Effector memory CD8-positive, alpha-beta T cell (primary cell): ENCODE data around the gene SEC16A.

ENCODE experiments used
- ATAC-seq: fragments of 150-1000 bp; cut with Tn5 transposase; replicated peaks from 2 replicates; pipeline ENCODE4 v1.10.0; 2021; ENCODE audit warnings: mild to moderate bottlenecking, moderate library complexity
- DNase-seq, 3 experiments: peaks; one replicate each; pipeline ENCODE4 v3.0.0; 2021
- H3K27ac Mint-ChIP-seq, 2 donors: one replicate each; pipeline ENCODE4 v1.8.0; 2022; ENCODE audit warnings: mild to moderate bottlenecking in 2 of 2, mixed read lengths in 2 of 2, moderate library complexity in 2 of 2
- H3K27me3 Mint-ChIP-seq, 2 donors: one replicate each; pipeline ENCODE4 v1.8.0; 2022; ENCODE audit warnings: mixed read lengths in 2 of 2
- H3K36me3 Mint-ChIP-seq: one replicate; pipeline ENCODE4 v1.8.0; 2022; ENCODE audit warnings: mild to moderate bottlenecking, moderate library complexity, mixed read lengths; ENCODE audit not compliant: insufficient read depth
- H3K4me1 Mint-ChIP-seq, 2 donors: one replicate each; pipeline ENCODE4 v1.8.0; 2022; ENCODE audit warnings: low read depth in 2 of 2, mixed read lengths in 2 of 2
- H3K4me3 Mint-ChIP-seq, 2 donors: one replicate each; pipeline ENCODE4 v1.8.0; 2022; ENCODE audit warnings: mild to moderate bottlenecking in 2 of 2, mixed read lengths in 2 of 2, moderate library complexity in 2 of 2
- H3K9me3 Mint-ChIP-seq, 2 donors: one replicate each; pipeline ENCODE4 v1.8.0; 2022; ENCODE audit warnings: mixed read lengths in 2 of 2

Gene SEC16A

DNA sequence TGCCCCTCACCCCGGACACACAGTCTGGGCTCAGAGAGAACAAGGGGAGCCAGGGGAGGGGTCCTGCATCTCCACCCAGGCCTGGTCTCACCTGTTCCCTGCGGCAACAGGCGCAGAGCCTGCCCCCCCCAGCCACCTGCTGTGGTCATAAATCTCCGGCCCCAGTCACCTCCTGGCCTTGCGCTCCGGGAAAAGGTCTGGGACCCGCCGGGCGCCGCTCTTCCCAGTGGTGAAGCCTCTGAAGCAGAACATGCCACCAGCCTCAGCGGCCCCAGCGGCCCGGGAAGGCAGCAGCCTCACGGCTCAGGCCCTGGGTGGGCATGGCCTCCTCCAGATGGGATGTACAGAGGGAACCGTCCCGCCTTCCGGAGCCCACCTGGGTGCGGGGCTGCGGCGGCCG, 42.4 kb upstream of the SEC16A start:
- H3K9me3 Mint-ChIP-seq: no peaks in the 10 kb centered on the region
- H3K27me3 Mint-ChIP-seq: no peaks in the 10 kb centered on the region
- peaks cover 32% of the 10 kb centered on the region for H3K36me3 Mint-ChIP-seq
- H3K4me1 Mint-ChIP-seq: peaks cover 7% of the 10 kb centered on the region in 2 donors
- ATAC-seq: no peak
- H3K4me3 Mint-ChIP-seq: no peak overlapping the region
- no peak for DNase-seq
- no peak overlapping the region for H3K27ac Mint-ChIP-seq

- Mint-ChIP-seq H3K36me3 (peaks cover 22% of the 10 kb centered on the region), H3K4me1 (peaks cover 0 to 2% of the 10 kb centered on the region in 2 donors)
Observed at GRCh38 chr9:136522314-136523237, 39.7 kb upstream of the SEC16A start.

GRCh38 chr9:136521537-136521936, 38.7 kb upstream of the SEC16A start:
- H3K4me3 Mint-ChIP-seq: no peak overlapping the region
- no peaks in the 10 kb centered on the region for H3K9me3 Mint-ChIP-seq
- DNase-seq (no peak), ATAC-seq (no peak)
- H3K27ac Mint-ChIP-seq: no peak overlapping the region
- no peaks in the 10 kb centered on the region for H3K27me3 Mint-ChIP-seq
- H3K36me3 Mint-ChIP-seq: peaks cover 22% of the 10 kb centered on the region
- peaks cover 0 to 2% of the 10 kb centered on the region in 2 donors for H3K4me1 Mint-ChIP-seq

More at GRCh38 chr9:136522314-136523237, 39.7 kb upstream of the SEC16A start:
- no peak for DNase-seq
- Mint-ChIP-seq H3K9me3 (no peaks in the 10 kb centered on the region), H3K27ac (no peak overlapping the region), H3K4me3 (no peak overlapping the region), H3K27me3 (no peaks in the 10 kb centered on the region)
- ATAC-seq: no peak

DNA sequence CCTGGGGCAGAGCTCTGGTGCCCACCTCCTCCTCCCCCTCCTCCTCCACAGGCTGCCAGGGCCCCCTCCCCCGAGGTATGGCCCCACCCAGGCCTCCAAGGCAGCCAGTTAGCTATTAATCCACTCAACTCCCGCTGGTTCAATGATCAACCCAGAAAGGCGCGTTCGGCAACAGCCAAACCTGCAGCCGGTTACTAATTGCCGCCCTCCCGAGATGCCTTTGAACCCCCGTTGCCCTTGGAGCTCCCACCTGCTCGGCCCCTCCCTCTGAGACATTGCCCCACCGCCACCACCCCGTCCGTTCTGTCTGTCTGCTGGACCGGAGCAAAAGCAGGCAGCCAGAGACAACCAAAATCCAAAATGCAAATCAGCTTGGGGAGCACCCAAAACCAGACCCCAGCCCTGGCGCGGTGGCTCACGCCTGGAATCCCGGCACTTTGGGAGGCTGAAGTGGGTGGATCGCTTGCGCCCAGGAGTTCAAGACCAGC, 37.3 kb upstream of the SEC16A start:
- peaks cover 20% of the 10 kb centered on the region for H3K36me3 Mint-ChIP-seq
- no peaks in the 10 kb centered on the region for H3K9me3 Mint-ChIP-seq
- no peak overlapping the region for H3K4me3 Mint-ChIP-seq
- H3K4me1 Mint-ChIP-seq: no peaks in the 10 kb centered on the region
- no peak for DNase-seq
- H3K27ac Mint-ChIP-seq: no peak overlapping the region
- H3K27me3 Mint-ChIP-seq: no peaks in the 10 kb centered on the region
- ATAC-seq: no peak

DNA sequence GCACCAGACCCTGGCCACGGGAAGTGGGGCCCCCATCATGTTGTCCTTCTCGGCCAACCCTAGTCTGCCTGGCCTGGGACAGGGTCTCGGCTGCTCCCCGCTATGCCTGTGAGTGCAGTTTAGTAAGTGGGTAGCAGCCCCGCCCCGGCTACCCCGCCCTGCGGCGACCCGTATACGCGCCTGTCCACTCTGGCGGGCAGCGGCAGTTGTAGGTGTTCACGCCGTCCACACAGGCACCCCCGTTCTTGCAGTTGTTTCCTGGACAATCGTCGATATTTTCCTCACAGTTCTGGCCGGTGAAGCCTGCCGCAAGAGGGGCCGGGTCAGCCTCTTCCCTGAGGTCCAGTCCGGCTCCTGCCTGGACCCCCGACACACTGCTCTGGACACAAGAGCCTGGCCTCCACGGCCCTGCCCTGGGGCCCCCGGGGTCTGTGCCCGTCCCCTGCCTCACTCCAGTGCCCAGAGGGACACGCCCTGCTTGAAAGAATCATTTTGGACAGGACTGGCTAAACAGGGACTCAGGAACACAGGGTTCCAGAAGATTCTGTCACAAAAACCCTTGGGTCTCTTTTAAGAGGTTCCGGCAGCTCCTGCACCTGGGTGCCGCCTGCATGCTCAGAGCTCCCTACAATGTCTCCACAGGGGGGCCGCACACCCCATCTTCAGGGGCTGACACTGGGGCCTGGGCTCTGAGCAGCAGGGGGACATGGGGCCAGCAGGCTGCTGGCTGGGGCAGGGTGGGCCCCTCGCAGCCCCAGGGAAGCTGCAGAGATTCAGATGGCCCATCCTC, 36.6 kb upstream of the SEC16A start:
- H3K4me1 Mint-ChIP-seq: no peaks in the 10 kb centered on the region
- no peak overlapping the region for H3K4me3 Mint-ChIP-seq
- peaks cover 20% of the 10 kb centered on the region for H3K36me3 Mint-ChIP-seq
- DNase-seq (no peak), ATAC-seq (no peak)
- H3K27ac Mint-ChIP-seq: no peak overlapping the region
- H3K27me3 Mint-ChIP-seq: no peaks in the 10 kb centered on the region
- H3K9me3 Mint-ChIP-seq: no peaks in the 10 kb centered on the region

GRCh38 chr9:136518623-136519022, 35.8 kb upstream of the SEC16A start:
- Mint-ChIP-seq H3K27ac (no peak overlapping the region), H3K36me3 (peaks cover 20% of the 10 kb centered on the region), H3K27me3 (no peaks in the 10 kb centered on the region), H3K4me1 (no peaks in the 10 kb centered on the region), H3K9me3 (no peaks in the 10 kb centered on the region), H3K4me3 (no peak overlapping the region)
- ATAC-seq (no peak), DNase-seq (no peak)

DNA sequence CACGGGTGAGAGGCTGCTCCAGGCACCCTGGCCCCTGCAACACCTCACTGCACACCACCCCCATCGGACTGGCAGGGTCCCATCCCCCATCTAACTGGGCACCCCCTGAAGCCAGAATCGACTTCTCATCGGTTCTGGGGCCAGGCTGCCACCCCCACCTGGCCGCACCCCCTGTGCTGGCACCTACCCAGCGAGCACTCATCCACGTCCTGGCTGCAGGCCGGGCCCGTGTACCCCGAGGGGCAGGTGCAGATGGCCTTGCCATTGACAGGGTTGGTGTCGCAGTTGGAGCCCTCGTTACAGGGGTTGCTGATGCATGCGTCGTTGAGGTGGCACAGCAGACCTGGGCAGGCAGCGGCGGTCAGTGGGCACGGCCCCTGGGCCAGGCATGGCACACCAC, 35.1 kb upstream of the SEC16A start:
- Mint-ChIP-seq H3K9me3 (no peaks in the 10 kb centered on the region), H3K4me3 (no peak overlapping the region), H3K4me1 (no peaks in the 10 kb centered on the region), H3K27me3 (no peaks in the 10 kb centered on the region), H3K27ac (no peak overlapping the region), H3K36me3 (peaks cover 20% of the 10 kb centered on the region)
- ATAC-seq: no peak
- no peak for DNase-seq

GRCh38 chr9:136517012-136517743, 34.3 kb upstream of the SEC16A start:
- no peak overlapping the region for H3K4me3 Mint-ChIP-seq
- no peak overlapping the region for H3K27ac Mint-ChIP-seq
- H3K4me1 Mint-ChIP-seq: no peaks in the 10 kb centered on the region
- H3K36me3 Mint-ChIP-seq: peaks cover 24% of the 10 kb centered on the region
- H3K27me3 Mint-ChIP-seq: no peaks in the 10 kb centered on the region
- H3K9me3 Mint-ChIP-seq: no peaks in the 10 kb centered on the region
- DNase-seq (no peak), ATAC-seq (no peak)

DNA sequence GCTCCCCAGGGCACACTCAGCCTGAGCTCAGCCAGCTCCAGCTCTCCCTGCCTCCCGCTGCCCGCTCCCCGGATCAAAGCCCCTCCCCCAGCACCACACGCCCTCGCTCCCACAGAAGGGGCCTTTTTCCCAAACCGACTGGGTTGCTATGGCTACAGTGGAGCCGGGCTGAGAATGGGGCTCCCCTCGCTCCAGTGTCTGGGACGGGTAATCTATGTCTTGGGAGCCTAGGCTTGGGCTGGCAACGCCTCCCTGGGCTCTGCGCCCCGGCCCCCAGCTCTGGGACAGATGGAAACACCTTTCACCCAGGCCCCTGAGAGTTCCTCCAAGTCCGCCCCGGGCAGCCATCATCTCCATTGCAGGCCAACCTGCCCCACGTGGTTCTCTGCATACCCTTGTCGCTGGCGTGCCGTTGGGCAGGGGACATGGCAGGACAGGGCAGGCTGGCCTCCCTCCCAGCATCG, 33.4 kb upstream of the SEC16A start:
- no peak overlapping the region for H3K4me3 Mint-ChIP-seq

GRCh38 chr9:136515276-136515675, 32.4 kb upstream of the SEC16A start:
- DNase-seq (no peak), ATAC-seq (no peak)
- Mint-ChIP-seq H3K27ac (no peak overlapping the region), H3K36me3 (peaks cover 38% of the 10 kb centered on the region), H3K4me1 (no peaks in the 10 kb centered on the region), H3K27me3 (no peaks in the 10 kb centered on the region), H3K4me3 (no peak overlapping the region), H3K9me3 (no peaks in the 10 kb centered on the region)

More for the DNA sequence above, 33.4 kb upstream of the SEC16A start:
- ATAC-seq (no peak), DNase-seq (no peak)
- H3K9me3 Mint-ChIP-seq: no peaks in the 10 kb centered on the region
- H3K27me3 Mint-ChIP-seq: no peaks in the 10 kb centered on the region
- H3K36me3 Mint-ChIP-seq: peaks cover 29% of the 10 kb centered on the region
- H3K27ac Mint-ChIP-seq: no peak overlapping the region
- no peaks in the 10 kb centered on the region for H3K4me1 Mint-ChIP-seq

GRCh38 chr9:136514022-136514714, 31.3 kb upstream of the SEC16A start:
- Mint-ChIP-seq H3K36me3 (peaks cover 39% of the 10 kb centered on the region), H3K4me1 (no peaks in the 10 kb centered on the region), H3K9me3 (no peaks in the 10 kb centered on the region), H3K27me3 (no peaks in the 10 kb centered on the region), H3K27ac (no peak overlapping the region), H3K4me3 (no peak overlapping the region)
- DNase-seq: no peak
- ATAC-seq: no peak

DNA sequence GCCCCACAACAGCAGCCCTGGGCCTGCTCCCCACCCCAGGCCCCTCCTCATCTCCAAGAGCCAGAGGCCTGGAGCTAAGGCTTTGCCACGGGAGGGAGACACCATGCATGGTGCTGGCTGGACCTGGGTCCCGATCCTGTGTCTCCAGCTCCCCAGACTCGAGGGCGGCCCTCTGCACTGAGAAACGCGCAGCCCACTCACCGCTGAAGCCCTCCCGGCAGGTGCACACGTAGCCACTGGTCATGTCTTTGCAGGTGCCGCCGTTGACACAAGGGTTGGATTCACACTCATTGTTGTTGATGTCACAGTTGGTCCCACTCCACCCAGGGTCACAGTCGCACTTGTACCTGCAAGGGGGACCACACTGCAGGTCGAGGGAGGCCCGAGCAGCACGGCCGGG, 30.4 kb upstream of the SEC16A start:
- Mint-ChIP-seq H3K27me3 (no peaks in the 10 kb centered on the region), H3K9me3 (no peaks in the 10 kb centered on the region), H3K36me3 (peaks cover 37% of the 10 kb centered on the region), H3K4me1 (no peaks in the 10 kb centered on the region), H3K27ac (no peak overlapping the region), H3K4me3 (no peak overlapping the region)
- DNase-seq (no peak), ATAC-seq (no peak)

GRCh38 chr9:136512651-136513071, 29.8 kb upstream of the SEC16A start:
- Mint-ChIP-seq H3K36me3 (peaks cover 37% of the 10 kb centered on the region), H3K27me3 (no peaks in the 10 kb centered on the region), H3K4me1 (no peaks in the 10 kb centered on the region), H3K9me3 (no peaks in the 10 kb centered on the region), H3K27ac (no peak overlapping the region), H3K4me3 (no peak overlapping the region)
- ATAC-seq: peak; percentile 35
- DNase-seq: no peak
